Panc1 (cell line): ENCODE data around the gene NOTCH3. TPM values are rescaled to one million over a fixed set of nuclear protein-coding genes. Genes with fewer than 3 reads are reported as not detected.

Source experiments
- ATAC-seq: fragments of 200-7000 bp; cut with Tn5 transposase; 2 replicates; pipeline ENCODE4 v1.9.1; 2020; ENCODE audit warnings: mild to moderate bottlenecking, moderate library complexity
- BruUV-seq: library from RNA; stranded (reverse); fragments of 400-500 nt; replicated peaks from 2 replicates; lab custom pipeline; 2021; lab: Mats Ljungman, UMichigan
- CTCF ChIA-PET: fragments of 300-600 bp; sonication (Branson Sonifier 250); formaldehyde crosslinking; loops from one replicate; lab custom pipeline; 2022; ENCODE audit warnings: antibody characterized with exemption; lab: Charles Lee
- POLR2A ChIA-PET: fragments of 300-600 bp; sonication (Branson Sonifier 250); formaldehyde crosslinking; loops from one replicate; lab custom pipeline; 2022; ENCODE audit warnings: antibody characterized with exemption; lab: Charles Lee
- DNase-seq: peaks from one replicate; pipeline ENCODE4 v3.0.0-alpha.2; 2010; ENCODE audit warnings: low read depth, low spot score
- H3K27ac ChIP-seq: 2 replicates; pipeline ENCODE4 v1.5.1; 2011; ENCODE audit warnings: mild to moderate bottlenecking, low read length, inconsistent platforms
- H3K27me3 ChIP-seq: fragments of 200-500 bp; sonication (Bioruptor generic); 2 replicates; pipeline ENCODE4 v1.6.0; 2014; ENCODE audit warnings: low read length, inconsistent platforms; ENCODE audit not compliant: control insufficient read depth, insufficient read depth
- H3K36me3 ChIP-seq: fragments of 200-500 bp; sonication (Bioruptor generic); 2 replicates; pipeline ENCODE4 v1.5.1; 2014; ENCODE audit warnings: inconsistent platforms, mild to moderate bottlenecking, low read length, moderate library complexity; ENCODE audit not compliant: control insufficient read depth, insufficient read depth
- H3K4me1 ChIP-seq: 2 replicates; pipeline ENCODE4 v1.5.1; 2011; ENCODE audit warnings: inconsistent platforms, mild to moderate bottlenecking, low read length, moderate library complexity; ENCODE audit not compliant: control insufficient read depth, insufficient read depth
- H3K4me3 ChIP-seq, 2 experiments: 2 replicates each; pipeline ENCODE4 v1.5.1; 2011 to 2012; ENCODE audit warnings: low read depth in 2 of 2, low read length in 2 of 2, mild to moderate bottlenecking in 2 of 2, inconsistent platforms in 1 of 2, moderate library complexity in 1 of 2
- H3K9me3 ChIP-seq: fragments of 200-500 bp; sonication (Bioruptor generic); 2 replicates; pipeline ENCODE4 v1.5.1; 2014; ENCODE audit warnings: low read depth, mild to moderate bottlenecking, inconsistent platforms, low read length, moderate library complexity; ENCODE audit not compliant: control insufficient read depth, insufficient read depth
- POLR2AphosphoS5 ChIP-seq: IDR thresholded peaks from 2 replicates; pipeline ENCODE4 v1.6.1; 2012; ENCODE audit warnings: mild to moderate bottlenecking, low read depth, low read length, moderate library complexity
- REST ChIP-seq, 2 experiments: IDR thresholded peaks; 2 replicates each; pipeline ENCODE4 v1.6.1; 2011 to 2012; ENCODE audit warnings: low read depth in 2 of 2, control low read depth in 1 of 2, low read length in 1 of 2, mild to moderate bottlenecking in 1 of 2, moderate library complexity in 1 of 2; ENCODE audit not compliant: insufficient read depth in 1 of 2
- SIN3A ChIP-seq: IDR thresholded peaks from 2 replicates; pipeline ENCODE4 v1.6.1; 2012; ENCODE audit warnings: low read depth, mild to moderate bottlenecking, low read length, moderate library complexity, borderline replicate concordance; ENCODE audit not compliant: insufficient read depth
- TCF7L2 ChIP-seq: IDR thresholded peaks from 2 replicates; pipeline ENCODE4 v1.6.1; 2011; ENCODE audit warnings: mild to moderate bottlenecking, low read depth, low read length, inconsistent platforms
- in situ Hi-C: cut with HindIII; loops from 2 replicates; pipeline ENCODE4 v1.10.0; 2016; ENCODE audit warnings: low sequenced_read_pairs, low pct_unique_long_range_greater_than_20kb
- intact Hi-C: fragments of 100-400 bp; cut with micrococcal nuclease; formaldehyde crosslinking; loops from one replicate; pipeline ENCODE4 v1.10.0; 2022; ENCODE audit not compliant: unreplicated experiment
- total RNA-seq: library from RNA; stranded (reverse); gene quantifications from one replicate; pipeline ENCODE4 v1.2.1, GENCODE V29; 2021; ENCODE audit not compliant: unreplicated experiment
- TF ChIP-seq, protein P1 (sequence below): fragments of 450-650 bp; IDR thresholded peaks from 2 replicates; pipeline ENCODE4 v1.5.1; 2017; ENCODE audit warnings: mild to moderate bottlenecking

The NOTCH3 gene
- total RNA-seq, 1 experiment from 2014 or later: 5.3 TPM

- no peaks in the 10 kb centered on the region; the same call in none of the 2 replicates for H3K4me1 ChIP-seq
- BruUV-seq: no TSS peak
- no peak overlapping the region for H3K4me3 ChIP-seq
- TF ChIP-seq TCF7L2: no peak
- no peak for TF ChIP-seq SIN3A
- no peak for TF ChIP-seq REST (IDR thresholded peaks at IDR 0.05; ENCODE audit: insufficient read depth in 1 of 2, low read depth in 2 of 2, low read length in 1 of 2)
- TF ChIP-seq POLR2AphosphoS5: no peak
- TF ChIP-seq, protein P1, sequence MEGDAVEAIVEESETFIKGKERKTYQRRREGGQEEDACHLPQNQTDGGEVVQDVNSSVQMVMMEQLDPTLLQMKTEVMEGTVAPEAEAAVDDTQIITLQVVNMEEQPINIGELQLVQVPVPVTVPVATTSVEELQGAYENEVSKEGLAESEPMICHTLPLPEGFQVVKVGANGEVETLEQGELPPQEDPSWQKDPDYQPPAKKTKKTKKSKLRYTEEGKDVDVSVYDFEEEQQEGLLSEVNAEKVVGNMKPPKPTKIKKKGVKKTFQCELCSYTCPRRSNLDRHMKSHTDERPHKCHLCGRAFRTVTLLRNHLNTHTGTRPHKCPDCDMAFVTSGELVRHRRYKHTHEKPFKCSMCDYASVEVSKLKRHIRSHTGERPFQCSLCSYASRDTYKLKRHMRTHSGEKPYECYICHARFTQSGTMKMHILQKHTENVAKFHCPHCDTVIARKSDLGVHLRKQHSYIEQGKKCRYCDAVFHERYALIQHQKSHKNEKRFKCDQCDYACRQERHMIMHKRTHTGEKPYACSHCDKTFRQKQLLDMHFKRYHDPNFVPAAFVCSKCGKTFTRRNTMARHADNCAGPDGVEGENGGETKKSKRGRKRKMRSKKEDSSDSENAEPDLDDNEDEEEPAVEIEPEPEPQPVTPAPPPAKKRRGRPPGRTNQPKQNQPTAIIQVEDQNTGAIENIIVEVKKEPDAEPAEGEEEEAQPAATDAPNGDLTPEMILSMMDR: no peak
- CTCF ChIA-PET: no interaction called here
- no peaks in the 10 kb centered on the region for H3K27me3 ChIP-seq
- DNase-seq: peak; percentile 2
- in situ Hi-C loops: no loop called here
- H3K36me3 ChIP-seq: peaks cover 5% of the 10 kb centered on the region
- 0 out of 2 replicates have a peak, but pooled peaks have one; percentile 37 for ATAC-seq
- POLR2A ChIA-PET: no interaction called here
- no peaks in the 10 kb centered on the region for H3K9me3 ChIP-seq
- intact Hi-C loops: no loop called here
- no peak overlapping the region for H3K27ac ChIP-seq
Measured at GRCh38 chr19:15248648-15249527, 48.1 kb upstream of the NOTCH3 start.

DNA sequence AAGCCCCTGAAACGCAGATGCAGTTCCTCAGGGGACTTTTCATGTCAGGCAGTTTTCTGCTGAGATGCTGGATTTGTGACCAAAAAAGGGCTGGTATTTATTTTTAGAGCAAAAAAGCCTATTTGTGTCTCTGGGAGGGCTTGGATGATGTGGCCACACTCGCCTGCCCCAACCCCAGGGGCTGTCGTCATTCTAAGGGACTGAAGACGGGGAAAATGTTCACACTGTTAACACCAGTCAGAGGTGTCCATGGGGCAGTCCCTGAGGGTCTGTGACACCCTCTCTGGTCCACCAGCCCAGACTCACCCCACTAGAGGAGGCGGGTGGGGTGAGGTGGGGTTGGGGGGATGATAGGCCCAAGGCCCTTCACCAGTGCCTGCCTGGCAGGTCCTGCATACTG is 47.3 kb upstream of the NOTCH3 start:
- TF ChIP-seq SIN3A (no peak), POLR2AphosphoS5 (no peak), REST (IDR thresholded peaks at IDR 0.05; ENCODE audit: insufficient read depth in 1 of 2, low read depth in 2 of 2, low read length in 1 of 2) (no peak), TCF7L2 (no peak)
- TF ChIP-seq, protein P1: no peak
- Histone ChIP-seq H3K4me3 (no peak overlapping the region), H3K4me1 (no peaks in the 10 kb centered on the region; the same call in none of the 2 replicates), H3K36me3 (peaks cover 3% of the 10 kb centered on the region), H3K27ac (no peak overlapping the region), H3K9me3 (no peaks in the 10 kb centered on the region), H3K27me3 (no peaks in the 10 kb centered on the region)
- BruUV-seq: no TSS peak
- ChIA-PET POLR2A (no interaction called here), CTCF (no interaction called here)
- intact Hi-C loops: no loop called here
- DNase-seq (no peak), ATAC-seq (no peak)
- in situ Hi-C loops: no loop called here
